ENCODE measurements around the gene FRMPD1.

FRMPD1 gene

DNA sequence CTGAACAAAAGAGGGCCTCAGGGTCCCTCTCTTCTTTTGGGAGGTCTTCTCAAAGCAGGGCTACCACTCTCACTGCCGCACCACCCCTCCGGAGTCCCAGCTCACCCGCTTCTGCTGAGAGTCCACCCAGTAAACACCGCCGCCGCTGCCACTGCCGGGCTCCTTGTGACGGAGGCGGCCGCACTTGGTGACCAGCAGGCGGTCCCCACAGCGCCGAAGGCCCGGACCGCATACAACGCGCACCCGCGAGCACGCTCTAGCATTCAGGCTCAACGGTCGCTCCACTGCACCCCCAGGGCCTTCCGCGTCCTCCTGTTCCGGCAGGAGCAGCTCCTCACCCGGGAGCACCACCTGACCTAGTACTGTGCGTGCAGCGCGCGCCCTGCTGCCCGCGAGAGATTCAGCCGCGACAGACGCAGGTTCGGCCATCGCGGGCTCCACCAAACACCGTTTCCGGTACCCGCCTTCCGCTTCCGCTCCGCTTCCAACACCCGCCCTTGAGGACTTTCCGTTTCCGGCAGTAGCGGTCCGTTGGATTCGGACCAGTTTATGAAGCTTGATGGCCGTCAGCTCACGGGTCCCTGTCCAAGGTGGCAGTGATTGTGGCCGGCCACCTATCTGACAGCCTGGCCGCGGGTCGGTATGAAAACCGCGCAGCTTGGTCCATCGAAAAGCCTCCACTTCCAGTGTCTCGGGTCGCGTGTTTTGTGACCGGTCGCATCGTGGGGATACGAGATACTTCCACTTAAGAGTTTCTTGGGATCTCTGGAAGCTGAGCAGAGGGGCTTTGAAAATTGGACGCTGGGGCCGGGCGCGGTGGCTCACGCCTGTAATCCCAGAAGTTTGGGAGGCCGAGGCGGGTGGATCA is 134.1 kb downstream of the FRMPD1 start, which contains the start of gene EXOSC3:
Gene EXOSC3, minus strand, starts transcription at position 449 of the 868 bp plus-strand sequence. Its CDS starts 20 bp downstream, at position 429.
- DNase-seq, result peak; percentile 88

- DNase-seq, result no peak
These were observed 136.3 kb downstream of the FRMPD1 start for GRCh38 chr9:37787059-37787458.

- no peak for DNase-seq
These were observed 137.6 kb downstream of the FRMPD1 start for GRCh38 chr9:37788332-37788731.

GRCh38 chr9:37790096-37790495 is 139.3 kb downstream of the FRMPD1 start:
- no peak for DNase-seq

DNA sequence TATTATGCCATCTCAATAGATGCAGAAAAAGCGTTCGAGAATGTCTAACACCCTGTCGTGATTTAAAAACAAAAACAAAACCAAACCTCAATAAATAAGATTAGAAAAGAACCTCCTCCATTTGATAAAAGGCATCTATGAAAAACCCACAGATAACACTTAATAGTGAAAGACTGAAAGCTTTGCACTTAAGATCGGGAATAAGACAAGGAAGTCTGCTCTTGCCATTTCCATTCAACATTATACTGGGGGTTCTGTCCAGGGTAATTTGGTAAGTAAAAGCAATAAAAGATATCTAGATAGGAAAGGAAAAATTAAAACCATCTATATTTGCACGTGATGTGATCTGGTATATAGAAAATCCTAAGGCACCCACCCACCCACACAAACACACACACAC is 141.4 kb downstream of the FRMPD1 start:
- DNase-seq, result no peak

- no peak for DNase-seq
These were observed 145.5 kb downstream of the FRMPD1 start for GRCh38 chr9:37796232-37796631.
